SU-DHL-6 (cell line): ENCODE results near the gene FHOD1.

ENCODE experiments used
- H2AFZ ChIP-seq: fragments of 200-600 bp; sonication (generic); 2 replicates; pipeline ENCODE4 v1.6.1; 2014; ENCODE audit warnings: low read depth, mild to moderate bottlenecking, moderate library complexity, mixed read lengths, antibody characterized with exemption, low read length; ENCODE audit not compliant: severe bottlenecking
- H3F3A ChIP-seq: fragments of 200-600 bp; shearing (Covaris generic); 2 replicates; pipeline ENCODE4 v1.6.0; 2016; ENCODE audit warnings: antibody characterized with exemption, mild to moderate bottlenecking; ENCODE audit not compliant: insufficient read depth
- H3K27ac ChIP-seq: fragments of 200-600 bp; sonication (generic); 2 replicates; pipeline ENCODE4 v1.5.1; 2016; ENCODE audit warnings: low read depth, mild to moderate bottlenecking, low read length, moderate library complexity, mixed read lengths
- H3K27me3 ChIP-seq: fragments of 200-600 bp; sonication (generic), shearing (Covaris generic); 2 replicates; pipeline ENCODE4 v1.6.0; 2014; ENCODE audit warnings: mild to moderate bottlenecking, low read length
- H3K36me3 ChIP-seq: fragments of 200-600 bp; sonication (generic); 2 replicates; pipeline ENCODE4 v1.6.1; 2014; ENCODE audit warnings: mild to moderate bottlenecking, low read length, mixed read lengths
- H3K4me2 ChIP-seq: fragments of 300-600, 200-600 bp; shearing (Covaris generic), sonication (generic); 2 replicates; pipeline ENCODE4 v1.6.0; 2014; ENCODE audit warnings: low read length, low read depth, mild to moderate bottlenecking; ENCODE audit not compliant: poor library complexity, severe bottlenecking
- H3K4me3 ChIP-seq: fragments of 200-600 bp; sonication (generic); 2 replicates; pipeline ENCODE4 v1.5.1; 2014; ENCODE audit warnings: antibody characterized with exemption, low read length, mild to moderate bottlenecking, mixed read lengths; ENCODE audit not compliant: insufficient read depth, poor library complexity, severe bottlenecking
- H3K79me2 ChIP-seq: fragments of 200-600 bp; sonication (generic); 2 replicates; pipeline ENCODE4 v1.6.1; 2014; ENCODE audit warnings: mild to moderate bottlenecking, low read length, moderate library complexity; ENCODE audit not compliant: insufficient read depth
- H3K9ac ChIP-seq: fragments of 200-600 bp; sonication (generic); 2 replicates; pipeline ENCODE4 v1.7.0; 2014; ENCODE audit warnings: mild to moderate bottlenecking, low read length
- H3K9me2 ChIP-seq: fragments of 200-600 bp; sonication (generic); replicated peaks from 2 replicates; pipeline ENCODE4 v1.6.1; 2014; ENCODE audit warnings: low read length; ENCODE audit not compliant: insufficient read depth
- H3K9me3 ChIP-seq: fragments of 200-600 bp; sonication (generic); 2 replicates; pipeline ENCODE4 v1.6.1; 2014; ENCODE audit warnings: low read length, mixed read lengths; ENCODE audit not compliant: insufficient read depth
- H4K20me1 ChIP-seq: fragments of 200-600 bp; sonication (generic); 2 replicates; pipeline ENCODE4 v1.6.1; 2014; ENCODE audit warnings: low read depth, mild to moderate bottlenecking, antibody characterized with exemption, low read length, moderate library complexity, mixed read lengths
- CTCF ChIP-seq: fragments of 200-600 bp; sonication (generic); IDR thresholded peaks from one replicate; pipeline ENCODE4 v1.5.1; 2017; ENCODE audit warnings: antibody characterized with exemption, mild to moderate bottlenecking, low read length, moderate library complexity; ENCODE audit not compliant: insufficient read depth, poor library complexity, severe bottlenecking
- EZH2phosphoT487 ChIP-seq: fragments of 200-600 bp; sonication (generic), shearing (Covaris generic); conservative IDR thresholded peaks from 2 replicates; pipeline ENCODE4 v1.6.1; 2018; ENCODE audit warnings: mild to moderate bottlenecking, antibody characterized with exemption, low read length, moderate library complexity, mixed read lengths

Gene FHOD1

GRCh38 chr16:67226295-67226803 lies 20.9 kb downstream of the FHOD1 start:
- H3K27me3 ChIP-seq: no peaks in the 10 kb centered on the region
- no peaks in the 10 kb centered on the region for H3K36me3 ChIP-seq
- peaks cover 11% of the 10 kb centered on the region for H3K79me2 ChIP-seq
- no peaks in the 10 kb centered on the region for H3K9me3 ChIP-seq
- peak overlapping the region; percentile 90 for H3K4me3 ChIP-seq
- no peaks in the 10 kb centered on the region for H3F3A ChIP-seq
- peak overlapping the region; percentile 72 for H3K9ac ChIP-seq
- no peaks in the 10 kb centered on the region for H4K20me1 ChIP-seq
- TF ChIP-seq CTCF (no peak), EZH2phosphoT487 (no peak)
- H3K27ac ChIP-seq: peak overlapping the region; percentile 29; the same call in 1 of the 2 replicates
- peak overlapping the region; percentile 98 for H3K4me2 ChIP-seq
- H2AFZ ChIP-seq: peak overlapping the region; percentile 97
- no peaks in the 10 kb centered on the region for H3K9me2 ChIP-seq

GRCh38 chr16:67223992-67224391 lies 23.3 kb downstream of the FHOD1 start:
- H3K27me3 ChIP-seq: no peaks in the 10 kb centered on the region
- H4K20me1 ChIP-seq: no peaks in the 10 kb centered on the region
- H3K79me2 ChIP-seq: peaks cover 11% of the 10 kb centered on the region
- TF ChIP-seq EZH2phosphoT487: no peak
- H3K4me3 ChIP-seq: no peak overlapping the region
- no peak overlapping the region for H2AFZ ChIP-seq
- no peaks in the 10 kb centered on the region for H3K9me2 ChIP-seq
- no peak overlapping the region for H3K9ac ChIP-seq
- H3F3A ChIP-seq: no peaks in the 10 kb centered on the region
- H3K36me3 ChIP-seq: no peaks in the 10 kb centered on the region
- H3K9me3 ChIP-seq: no peaks in the 10 kb centered on the region
- H3K4me2 ChIP-seq: no peak overlapping the region
- no peak overlapping the region for H3K27ac ChIP-seq

DNA sequence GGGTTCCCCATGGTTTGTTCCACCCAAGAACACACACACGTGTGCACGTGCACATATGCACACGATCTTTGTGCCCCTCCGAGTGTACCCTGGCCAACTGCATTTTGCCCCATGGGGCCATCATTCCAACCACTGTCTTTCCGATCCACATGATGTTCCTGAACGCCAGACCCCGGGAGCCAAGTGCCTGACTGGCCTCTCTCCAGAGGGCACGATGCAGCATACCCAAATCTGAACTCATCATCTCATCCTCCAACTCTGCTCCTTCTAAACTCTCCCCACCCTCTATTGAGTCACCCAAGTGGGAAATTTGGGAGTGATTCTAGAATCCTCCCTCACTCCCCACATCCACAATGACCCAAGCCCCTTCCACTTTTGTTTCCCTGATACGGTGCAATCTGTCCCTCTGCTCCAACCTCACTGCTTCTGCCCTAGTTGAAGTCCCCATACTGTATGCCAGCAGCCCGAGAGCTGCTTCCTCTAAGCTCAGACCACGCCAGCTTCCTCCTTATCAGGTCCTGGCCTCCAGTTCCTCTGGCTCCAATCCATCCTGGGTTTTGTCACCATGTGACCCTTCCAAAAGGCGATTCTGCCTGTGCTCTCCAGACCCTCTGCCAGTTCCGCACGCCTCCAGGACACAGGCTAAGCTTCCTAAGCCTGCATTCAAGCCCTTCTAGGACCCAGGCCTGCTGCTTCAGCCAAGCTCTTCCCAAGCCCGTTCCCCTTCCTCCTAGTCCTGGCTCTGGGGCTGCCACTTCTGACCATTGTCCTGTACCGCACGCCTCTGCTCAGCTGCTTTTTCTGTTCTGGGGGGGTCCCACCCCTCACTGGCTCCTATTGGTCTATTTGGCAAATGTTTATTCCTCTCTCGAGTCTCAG lies 30.4 kb downstream of the FHOD1 start:
- no peaks in the 10 kb centered on the region for H3F3A ChIP-seq
- H3K79me2 ChIP-seq: no peaks in the 10 kb centered on the region
- H3K4me2 ChIP-seq: no peak overlapping the region
- H3K9me3 ChIP-seq: no peaks in the 10 kb centered on the region
- no peaks in the 10 kb centered on the region for H3K27me3 ChIP-seq
- no peak overlapping the region for H3K4me3 ChIP-seq
- H3K9ac ChIP-seq: no peak overlapping the region
- no peak overlapping the region for H3K27ac ChIP-seq
- no peak for TF ChIP-seq EZH2phosphoT487
- no peak for TF ChIP-seq CTCF
- no peaks in the 10 kb centered on the region for H3K36me3 ChIP-seq
- no peaks in the 10 kb centered on the region for H3K9me2 ChIP-seq
- no peaks in the 10 kb centered on the region for H4K20me1 ChIP-seq
- H2AFZ ChIP-seq: no peak overlapping the region

GRCh38 chr16:67215706-67216105 lies 31.6 kb downstream of the FHOD1 start:
- Histone ChIP-seq H4K20me1 (no peaks in the 10 kb centered on the region), H3K27ac (no peak overlapping the region), H3K9me2 (no peaks in the 10 kb centered on the region), H3K79me2 (no peaks in the 10 kb centered on the region), H3K36me3 (no peaks in the 10 kb centered on the region), H3K4me3 (no peak overlapping the region), H3K9me3 (no peaks in the 10 kb centered on the region), H3F3A (no peaks in the 10 kb centered on the region), H2AFZ (no peak overlapping the region), H3K4me2 (no peak overlapping the region), H3K9ac (no peak overlapping the region), H3K27me3 (no peaks in the 10 kb centered on the region)
- TF ChIP-seq EZH2phosphoT487 (no peak), CTCF (no peak)
